ENCODE measurements around the gene CYP27A1. TPM values are rescaled to one million over a fixed set of nuclear protein-coding genes. Genes with fewer than 3 reads are reported as not detected.

CYP27A1 gene
- total RNA-seq (2022) (20.9 and 26.8 TPM in 2 replicates), Bru-seq, nascent RNA (percentile 66 among the genes with signal in this experiment), BruChase-seq, experiment 1, labeled RNA remaining after a 2-hour chase (percentile 68 among the genes with signal in this experiment), BruChase-seq, experiment 2, labeled RNA remaining after a 6-hour chase (percentile 69 among the genes with signal in this experiment)
- long read RNA-seq, transcript CYP27A1-201 (9 exons, 2,286 nt), result major isoform, 88 of 104 reads
- long read RNA-seq, partial matches to known transcripts, result 6 of 104 reads
- long read RNA-seq, other reads (novel, unspliced or antisense), result 10 of 104 reads

- H3K27me3 ChIP-seq (replicated peaks; ENCODE audit: control insufficient read depth, insufficient read depth, low read length), result no peaks in the 10 kb centered on the region
- peak within 1 kb of the TSS; percentile 35 for H3K4me3 ChIP-seq (ENCODE audit: low read depth, low read length)
- Mint-ChIP-seq H3K4me1 (ENCODE audit: low read depth, unreplicated experiment) (peaks cover 31% of the 10 kb centered on the region), H3K4me3 (ENCODE audit: unreplicated experiment) (peak within 1 kb of the TSS; percentile 81), H3K27me3 (ENCODE audit: insufficient read depth, unreplicated experiment) (no peaks in the 10 kb centered on the region), H3K36me3 (ENCODE audit: insufficient read depth, unreplicated experiment) (no peaks in the 10 kb centered on the region), H3K27ac (ENCODE audit: unreplicated experiment) (peak within 1 kb of the TSS; percentile 38), H3K9me3 (ENCODE audit: unreplicated experiment) (peaks cover 9% of the 10 kb centered on the region)
- intact Hi-C loops (cut with micrococcal nuclease; ENCODE audit: unreplicated experiment), result loop anchor here (1.0 to 2.0 kb wide), 2 partner anchors 65 to 71 kb away; partner anchors contain the start of gene TTLL4
- peaks cover 15% of the 10 kb centered on the region; the same call in 1 of the 2 replicates for H3K4me1 ChIP-seq
- DNase-seq, result peak; percentile 74
- peaks cover 4% of the 10 kb centered on the region; the same call in 1 of the 2 replicates for H3K9me3 ChIP-seq
- BruUV-seq (replicated peaks), result no TSS peak
- CTCF ChIA-PET, result interaction anchor here (0.5 to 2.1 kb wide), 8 partner anchors 25 to 1008 kb away, joined by 3 to 19 read pairs (median 4); partner anchors contain the start of gene TTLL4
- POLR2A ChIA-PET, result interaction anchor here (0.9 to 1.5 kb wide), 3 partner anchors 71 to 284 kb away, joined by 3 to 5 read pairs (median 4); partner anchors contain the start of gene TTLL4
- no peak for TF ChIP-seq CTCF (IDR thresholded peaks at IDR 0.05; ENCODE audit: insufficient read depth in 1 of 2, low read depth in 1 of 2, low read length in 1 of 2, severe bottlenecking in 1 of 2, unreplicated experiment in 1 of 2)
- H3K36me3 ChIP-seq (ENCODE audit: control insufficient read depth, insufficient read depth, low read length), result no peaks in the 10 kb centered on the region
Observed at GRCh38 chr2:218781691-218782527, at the start of gene CYP27A1. Gene CYP27A1 (plus strand): TSS chr2:218782147. CDS start chr2:218782183, 36 bp downstream.

GRCh38 chr2:218732761-218733158 lies 49.2 kb upstream of the CYP27A1 start:
- Histone ChIP-seq H3K36me3 (ENCODE audit: control insufficient read depth, insufficient read depth, low read length) (no peaks in the 10 kb centered on the region), H3K4me3 (ENCODE audit: low read depth, low read length) (no peak overlapping the region), H3K9me3 (no peaks in the 10 kb centered on the region), H3K27me3 (replicated peaks; ENCODE audit: control insufficient read depth, insufficient read depth, low read length) (no peaks in the 10 kb centered on the region), H3K4me1 (peaks cover 7% of the 10 kb centered on the region; the same call in 1 of the 2 replicates)
- Mint-ChIP-seq H3K27me3 (ENCODE audit: insufficient read depth, unreplicated experiment) (no peaks in the 10 kb centered on the region), H3K4me1 (ENCODE audit: low read depth, unreplicated experiment) (peaks cover 7% of the 10 kb centered on the region), H3K9me3 (ENCODE audit: unreplicated experiment) (no peaks in the 10 kb centered on the region), H3K27ac (ENCODE audit: unreplicated experiment) (no peak overlapping the region), H3K36me3 (ENCODE audit: insufficient read depth, unreplicated experiment) (peaks cover 45% of the 10 kb centered on the region), H3K4me3 (ENCODE audit: unreplicated experiment) (no peak overlapping the region)
- intact Hi-C loops (cut with micrococcal nuclease; ENCODE audit: unreplicated experiment), result no loop called here
- ChIA-PET POLR2A (no interaction called here), CTCF (interaction anchor here (2.1 kb wide), 1 partner anchor 115 kb away, joined by 10 read pairs; no protein-coding TSS in a partner anchor)
- TF ChIP-seq CTCF (IDR thresholded peaks at IDR 0.05; ENCODE audit: insufficient read depth in 1 of 2, low read depth in 1 of 2, low read length in 1 of 2, severe bottlenecking in 1 of 2, unreplicated experiment in 1 of 2), result no peak
- DNase-seq, result no peak
- BruUV-seq (replicated peaks), result no TSS peak

Data from Caco-2 (cell line).